ENCODE results near the gene MPV17L. TPM values are rescaled to one million over a fixed set of nuclear protein-coding genes. Genes with fewer than 3 reads are reported as not detected.
"Not testable (repeated sequence)": the region's sequence is repeated elsewhere in the genome, so short reads cannot be mapped to it uniquely, and the experiment has no call there.

Gene MPV17L
- total RNA-seq, result 1 to 10 TPM; 7.9 to 9.7 TPM

DNA sequence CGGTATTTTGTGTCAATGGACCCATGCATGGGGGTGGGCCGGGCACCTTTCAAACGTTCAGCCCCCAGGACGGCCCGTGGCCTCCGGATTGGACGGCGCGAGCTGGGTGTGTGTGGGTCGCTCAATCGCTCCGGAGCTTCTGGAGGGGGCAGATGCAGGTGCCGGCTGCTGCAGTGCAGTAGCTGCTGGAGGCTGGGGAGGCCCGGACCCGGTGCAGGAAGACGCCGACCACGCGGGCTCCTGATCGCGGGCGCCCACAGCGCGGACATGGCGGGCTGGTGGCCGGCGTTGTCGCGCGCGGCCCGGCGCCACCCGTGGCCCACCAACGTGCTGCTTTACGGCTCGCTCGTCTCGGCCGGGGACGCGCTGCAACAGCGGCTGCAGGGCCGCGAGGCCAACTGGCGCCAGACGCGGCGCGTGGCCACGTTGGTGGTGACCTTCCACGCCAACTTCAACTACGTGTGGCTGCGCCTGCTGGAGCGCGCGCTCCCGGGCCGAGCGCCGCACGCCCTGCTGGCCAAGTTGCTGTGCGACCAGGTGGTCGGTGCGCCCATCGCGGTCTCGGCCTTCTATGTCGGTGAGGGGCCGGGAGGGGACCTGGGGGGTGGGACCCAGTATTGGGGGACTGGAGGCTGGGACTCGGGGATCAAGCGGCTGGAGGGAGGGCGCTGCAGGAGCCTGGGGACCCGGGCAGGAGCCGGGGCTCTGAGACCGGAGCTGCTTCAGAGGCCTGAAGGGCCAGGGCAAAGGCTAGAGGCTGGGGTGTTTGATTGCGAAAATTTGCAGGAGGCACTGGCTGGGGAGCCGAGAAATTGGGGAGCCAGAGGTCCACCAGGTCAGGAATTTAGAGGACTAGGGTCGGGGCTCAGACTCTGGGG is at the start of gene MPV17L:
Gene MPV17L (plus strand): TSS at position 124 of the 878 bp plus-strand sequence. CDS start 144 bp downstream, at position 268.
- H3K36me3 ChIP-seq; intact Hi-C loops (cut with DNase I); H3K27ac ChIP-seq; H3K4me1 ChIP-seq; H3K27me3 ChIP-seq; H3K9me3 ChIP-seq: not testable (repeated sequence)
- Histone ChIP-seq H3K9ac (ENCODE audit: low read depth in 2 of 2, low read length in 2 of 2) (peak within 1 kb of the TSS; percentile 26 to 51), H3K4me3 (peak within 1 kb of the TSS; percentile 72)
- DNase-seq, result peak; percentile 47

DNA sequence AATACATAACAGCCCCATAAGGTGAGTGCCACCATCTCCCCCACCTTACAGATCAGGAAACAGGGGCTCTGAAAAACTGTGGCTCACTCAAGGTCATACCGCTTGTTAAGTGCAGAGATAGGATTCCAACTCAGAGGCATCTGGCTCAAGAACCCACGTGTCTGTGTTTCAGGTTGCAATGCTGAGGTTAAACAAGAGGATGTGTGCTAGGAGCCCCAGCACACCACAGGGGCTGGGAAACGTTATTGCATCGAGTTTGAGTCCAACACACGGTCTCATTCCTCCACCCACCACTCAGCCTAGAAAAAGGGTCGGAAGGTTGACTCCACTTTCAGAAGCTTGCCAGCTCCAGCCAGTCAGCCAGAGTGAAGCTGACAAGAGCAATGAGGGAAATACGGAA is 46.8 kb upstream of the MPV17L start:
- H3K36me3 ChIP-seq; H3K27ac ChIP-seq; H3K27me3 ChIP-seq; H3K4me3 ChIP-seq; H3K9me3 ChIP-seq; DNase-seq; intact Hi-C loops (cut with DNase I); H3K4me1 ChIP-seq; H3K9ac ChIP-seq (ENCODE audit: low read depth in 2 of 2, low read length in 2 of 2): not testable (repeated sequence)

GRCh38 chr16:15351251-15351650 is 44.3 kb upstream of the MPV17L start:
- H3K36me3 ChIP-seq; H3K4me3 ChIP-seq; H3K27me3 ChIP-seq; H3K9ac ChIP-seq (ENCODE audit: low read depth in 2 of 2, low read length in 2 of 2); H3K27ac ChIP-seq; H3K9me3 ChIP-seq; H3K4me1 ChIP-seq; intact Hi-C loops (cut with DNase I); DNase-seq: not testable (repeated sequence)

- H3K4me3 ChIP-seq; intact Hi-C loops (cut with DNase I); H3K9me3 ChIP-seq; H3K27me3 ChIP-seq; H3K27ac ChIP-seq; H3K9ac ChIP-seq (ENCODE audit: low read depth in 2 of 2, low read length in 2 of 2); H3K36me3 ChIP-seq; DNase-seq; H3K4me1 ChIP-seq: not testable (repeated sequence)
Measured at GRCh38 chr16:15351745-15352144, 43.8 kb upstream of the MPV17L start.

GRCh38 chr16:15352852-15353251 is 42.7 kb upstream of the MPV17L start:
- H3K4me1 ChIP-seq; H3K9ac ChIP-seq (ENCODE audit: low read depth in 2 of 2, low read length in 2 of 2); DNase-seq; H3K27me3 ChIP-seq; H3K9me3 ChIP-seq; H3K27ac ChIP-seq; H3K36me3 ChIP-seq; H3K4me3 ChIP-seq; intact Hi-C loops (cut with DNase I): not testable (repeated sequence)

- H3K36me3 ChIP-seq; H3K9me3 ChIP-seq; H3K4me1 ChIP-seq; H3K4me3 ChIP-seq; DNase-seq; H3K9ac ChIP-seq (ENCODE audit: low read depth in 2 of 2, low read length in 2 of 2); intact Hi-C loops (cut with DNase I); H3K27ac ChIP-seq; H3K27me3 ChIP-seq: not testable (repeated sequence)
Measured at GRCh38 chr16:15354846-15355245, 40.7 kb upstream of the MPV17L start.

GRCh38 chr16:15357495-15357894 is 38.1 kb upstream of the MPV17L start:
- DNase-seq; H3K27me3 ChIP-seq; H3K9ac ChIP-seq (ENCODE audit: low read depth in 2 of 2, low read length in 2 of 2); H3K9me3 ChIP-seq; H3K4me1 ChIP-seq; H3K36me3 ChIP-seq; intact Hi-C loops (cut with DNase I); H3K4me3 ChIP-seq; H3K27ac ChIP-seq: not testable (repeated sequence)

DNA sequence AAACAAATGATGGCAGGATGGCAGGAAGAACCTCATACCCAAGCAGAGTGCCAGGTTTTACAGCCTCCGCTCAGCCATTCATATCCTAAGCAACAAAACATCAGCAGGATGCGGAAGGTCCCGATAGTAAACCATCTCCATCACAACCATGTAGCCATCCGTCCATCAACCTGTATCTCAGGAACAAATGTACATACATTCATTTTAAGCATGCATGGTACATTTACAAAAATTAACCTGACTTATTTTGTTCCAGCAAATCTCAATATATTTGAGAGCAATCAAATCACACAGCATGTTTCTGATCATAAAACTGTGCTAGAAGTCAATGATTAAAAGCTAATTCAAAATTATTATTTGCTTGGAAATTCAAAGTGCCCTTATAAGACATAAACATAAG is 17.4 kb upstream of the MPV17L start, which contains the start of gene NPIPA5:
Gene NPIPA5 (minus strand): TSS at position 101 of the 400 bp plus-strand sequence. CDS start 0 bp downstream, at position 101.
- H3K4me1 ChIP-seq; DNase-seq; H3K27me3 ChIP-seq; H3K9me3 ChIP-seq; H3K27ac ChIP-seq; intact Hi-C loops (cut with DNase I); H3K4me3 ChIP-seq; H3K36me3 ChIP-seq; H3K9ac ChIP-seq (ENCODE audit: low read depth in 2 of 2, low read length in 2 of 2): not testable (repeated sequence)

- intact Hi-C loops (cut with DNase I); H3K4me1 ChIP-seq; H3K36me3 ChIP-seq; H3K9me3 ChIP-seq; DNase-seq; H3K4me3 ChIP-seq; H3K27ac ChIP-seq; H3K27me3 ChIP-seq; H3K9ac ChIP-seq (ENCODE audit: low read depth in 2 of 2, low read length in 2 of 2): not testable (repeated sequence)
Measured at GRCh38 chr16:15382810-15383209, 12.7 kb upstream of the MPV17L start.

- H3K9ac ChIP-seq (ENCODE audit: low read depth in 2 of 2, low read length in 2 of 2); H3K27me3 ChIP-seq; H3K4me1 ChIP-seq; H3K27ac ChIP-seq; H3K9me3 ChIP-seq; H3K4me3 ChIP-seq; DNase-seq; intact Hi-C loops (cut with DNase I); H3K36me3 ChIP-seq: not testable (repeated sequence)
Measured at GRCh38 chr16:15388060-15388459, 7.5 kb upstream of the MPV17L start.

DNA sequence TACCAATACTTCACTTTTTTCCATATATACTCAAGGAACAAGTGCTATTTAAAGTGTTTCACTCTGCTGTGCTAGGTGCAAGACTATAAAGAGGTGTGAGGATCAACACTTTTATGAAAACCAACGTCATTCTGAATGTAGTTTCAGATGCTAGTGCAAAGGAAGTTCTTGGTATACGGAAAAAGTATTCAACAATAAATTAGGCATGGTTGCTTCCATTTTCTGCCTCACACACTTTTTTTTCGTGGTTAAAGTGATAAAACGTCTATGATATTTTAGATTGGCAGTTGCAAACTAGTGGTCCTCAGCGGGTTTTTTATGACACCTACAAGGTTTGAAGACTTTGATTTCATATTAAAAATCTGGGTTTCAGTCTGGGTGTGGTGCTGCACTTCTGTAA is 5.6 kb upstream of the MPV17L start:
- H3K27me3 ChIP-seq; H3K4me1 ChIP-seq; H3K9me3 ChIP-seq; H3K9ac ChIP-seq (ENCODE audit: low read depth in 2 of 2, low read length in 2 of 2); H3K27ac ChIP-seq; DNase-seq; intact Hi-C loops (cut with DNase I); H3K36me3 ChIP-seq; H3K4me3 ChIP-seq: not testable (repeated sequence)

GRCh38 chr16:15393025-15393424 is 2.5 kb upstream of the MPV17L start:
- H3K4me3 ChIP-seq; intact Hi-C loops (cut with DNase I); H3K27ac ChIP-seq; H3K27me3 ChIP-seq; DNase-seq; H3K9me3 ChIP-seq; H3K4me1 ChIP-seq; H3K9ac ChIP-seq (ENCODE audit: low read depth in 2 of 2, low read length in 2 of 2); H3K36me3 ChIP-seq: not testable (repeated sequence)

DNA sequence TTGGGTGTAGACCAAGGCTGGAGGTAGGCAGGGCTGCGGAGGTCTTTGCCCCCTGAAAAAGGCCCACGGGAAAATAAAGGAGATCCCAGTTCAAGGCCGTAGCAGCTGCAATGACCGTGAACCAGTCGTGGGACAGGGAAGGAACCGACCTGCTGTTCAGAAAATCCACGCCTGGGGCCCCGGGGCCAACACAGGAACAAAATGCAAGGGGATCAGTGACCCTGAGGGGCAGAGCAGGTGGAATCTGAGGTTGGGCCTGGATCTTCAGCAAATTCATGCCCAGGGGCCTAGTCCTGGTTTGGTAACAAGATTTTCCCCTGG is 915 bp downstream of the MPV17L start:
- Histone ChIP-seq H3K4me3 (peak overlapping the region; percentile 72), H3K9ac (ENCODE audit: low read depth in 2 of 2, low read length in 2 of 2) (peak overlapping the region in 1 of 2 donors; percentile 26)
- H3K36me3 ChIP-seq; H3K9me3 ChIP-seq; intact Hi-C loops (cut with DNase I); H3K27ac ChIP-seq; DNase-seq; H3K27me3 ChIP-seq; H3K4me1 ChIP-seq: not testable (repeated sequence)
